GM21528 (cell line): Measurements from ENCODE around the gene MIA2.

Experiments used
- ATAC-seq: cut with Tn5 transposase; IDR thresholded peaks from one replicate; pipeline ENCODE4 v1.9.1; 2021; ENCODE audit warnings: mild to moderate bottlenecking, moderate library complexity; ENCODE audit not compliant: unreplicated experiment, low FRiP score

Gene MIA2

GRCh38 chr14:39370415-39370814 is 136.7 kb downstream of the MIA2 start:
- ATAC-seq, result no peak

DNA sequence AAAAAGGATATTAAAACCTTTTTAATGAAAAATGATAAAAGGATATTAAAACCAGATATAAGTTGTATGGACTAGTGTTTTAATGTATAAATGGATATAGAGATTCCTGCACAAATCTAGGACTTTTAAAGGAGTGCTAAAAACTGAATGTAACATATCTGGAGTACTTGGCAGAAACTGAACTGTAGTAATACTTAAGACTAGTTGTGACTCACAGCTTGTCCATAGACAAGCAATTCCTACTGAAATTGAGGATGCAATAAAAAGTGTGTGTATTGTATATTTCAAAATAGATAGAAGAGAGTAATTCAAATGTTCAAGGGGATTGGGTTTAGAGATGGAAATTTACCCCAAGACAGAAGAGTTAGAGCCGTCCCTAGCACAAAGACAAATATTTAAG is 138.9 kb downstream of the MIA2 start:
- no peak for ATAC-seq

- ATAC-seq, result no peak
Observed at GRCh38 chr14:39374851-39375250, 141.1 kb downstream of the MIA2 start.

- no peak for ATAC-seq
Observed at GRCh38 chr14:39376667-39377403, 143.1 kb downstream of the MIA2 start.

- ATAC-seq, result no peak
Observed at GRCh38 chr14:39381366-39381765, 147.7 kb downstream of the MIA2 start.

DNA sequence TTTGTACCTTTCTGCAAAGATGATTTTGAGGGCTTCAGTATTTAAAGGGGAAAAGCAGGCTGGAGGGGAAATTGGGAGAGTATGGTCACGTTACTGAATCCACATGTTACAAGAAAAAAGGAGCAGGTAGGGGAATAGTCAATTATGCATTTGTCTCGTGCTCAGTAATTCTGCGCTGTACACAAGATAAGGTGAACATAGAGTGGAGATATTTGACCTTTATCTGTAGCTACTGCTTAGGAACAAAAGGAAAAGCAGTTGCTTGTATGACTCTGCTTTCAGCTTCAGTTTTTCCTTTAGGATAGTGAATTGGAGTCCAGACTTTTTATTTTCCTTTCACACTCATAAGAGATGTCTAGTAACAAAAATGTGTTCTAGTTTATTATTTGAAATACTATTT is 148.7 kb downstream of the MIA2 start:
- ATAC-seq, result no peak

DNA sequence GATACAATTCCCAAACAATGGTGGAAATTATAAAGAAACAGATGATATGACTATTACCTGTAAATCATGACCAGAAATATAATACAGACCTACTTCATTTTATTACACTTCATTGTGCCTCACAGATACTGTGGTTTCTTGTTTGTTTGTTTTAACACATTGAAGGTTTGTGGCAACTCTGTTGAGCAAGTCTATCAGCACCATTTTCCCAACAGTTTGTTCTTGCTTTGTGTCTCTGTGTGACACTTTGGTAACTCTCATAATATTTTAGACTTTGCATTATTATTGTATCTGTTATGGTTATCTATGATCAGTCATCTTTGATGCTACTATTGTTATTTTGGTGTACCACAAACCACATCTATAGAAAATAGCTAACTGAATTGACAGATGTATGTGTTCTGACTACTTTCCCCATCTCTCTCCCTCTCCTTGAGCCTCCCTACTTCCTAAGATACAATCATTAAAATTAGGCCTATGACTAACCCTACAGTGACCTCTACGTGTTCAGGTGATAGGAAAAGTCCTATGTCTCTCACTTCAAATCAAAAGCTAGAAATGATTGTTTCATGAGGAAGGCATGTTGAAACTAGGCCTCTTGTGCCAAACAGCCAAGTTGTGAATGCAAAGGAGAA is 149.4 kb downstream of the MIA2 start:
- ATAC-seq, result no peak

GRCh38 chr14:39383741-39384140 is 150.0 kb downstream of the MIA2 start:
- ATAC-seq, result no peak

- ATAC-seq, result no peak
Observed at GRCh38 chr14:39384177-39384576, 150.5 kb downstream of the MIA2 start.

- ATAC-seq, result no peak
Observed at GRCh38 chr14:39393289-39393688, 159.6 kb downstream of the MIA2 start.

DNA sequence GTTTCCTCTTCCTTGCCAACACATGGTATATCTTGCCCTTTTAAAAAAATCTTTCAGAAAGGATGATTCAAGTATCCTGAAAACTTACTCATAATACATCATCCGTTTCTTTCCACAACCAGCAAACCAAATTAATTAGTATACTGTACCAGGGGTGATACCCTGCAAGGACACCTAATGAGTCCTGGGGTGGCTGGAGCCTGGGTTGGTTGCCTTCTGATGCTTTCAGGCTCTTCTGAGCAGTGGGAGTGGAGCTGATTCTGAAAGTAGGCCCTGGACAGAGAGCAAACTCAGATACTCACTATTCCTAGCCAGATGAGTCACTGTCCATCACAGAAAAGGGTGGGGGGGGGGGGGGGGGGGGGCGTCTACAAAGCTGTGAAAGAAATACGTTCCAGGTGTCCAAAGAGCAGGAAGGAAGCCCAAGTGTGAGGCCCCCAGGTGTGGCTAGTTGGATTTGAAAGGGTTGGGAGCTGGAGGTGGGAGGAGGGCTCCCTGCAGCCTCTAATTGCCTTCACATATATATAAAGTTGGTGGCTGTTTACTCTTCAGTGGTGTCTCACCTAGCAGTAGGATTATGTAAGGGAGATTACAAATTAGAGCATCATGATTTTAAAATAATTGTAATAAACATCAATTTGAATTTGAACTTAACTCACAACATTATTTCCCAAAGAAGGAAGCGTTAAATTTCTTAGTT is 162.0 kb downstream of the MIA2 start:
- ATAC-seq, result no peak

DNA sequence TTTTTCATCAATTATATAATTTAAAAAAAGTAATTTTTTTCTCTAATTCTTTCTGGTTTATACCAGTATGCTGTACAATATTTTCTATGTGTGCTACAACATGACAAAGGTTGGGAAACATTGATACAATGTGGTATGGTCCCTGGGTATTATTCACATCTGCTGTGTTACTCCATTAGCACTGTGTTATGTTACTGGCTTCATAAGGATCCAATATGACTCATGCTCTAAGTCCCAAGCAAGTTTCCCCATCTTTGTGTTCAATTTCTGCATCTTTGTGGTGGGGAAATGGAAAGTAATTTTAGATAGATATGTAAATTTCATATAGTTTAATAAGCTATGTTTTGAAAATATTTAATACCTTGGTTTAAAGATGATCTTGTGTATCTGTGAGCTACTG is 162.7 kb downstream of the MIA2 start:
- ATAC-seq, result no peak

- no peak for ATAC-seq
Observed at GRCh38 chr14:39398382-39398781, 164.7 kb downstream of the MIA2 start.

DNA sequence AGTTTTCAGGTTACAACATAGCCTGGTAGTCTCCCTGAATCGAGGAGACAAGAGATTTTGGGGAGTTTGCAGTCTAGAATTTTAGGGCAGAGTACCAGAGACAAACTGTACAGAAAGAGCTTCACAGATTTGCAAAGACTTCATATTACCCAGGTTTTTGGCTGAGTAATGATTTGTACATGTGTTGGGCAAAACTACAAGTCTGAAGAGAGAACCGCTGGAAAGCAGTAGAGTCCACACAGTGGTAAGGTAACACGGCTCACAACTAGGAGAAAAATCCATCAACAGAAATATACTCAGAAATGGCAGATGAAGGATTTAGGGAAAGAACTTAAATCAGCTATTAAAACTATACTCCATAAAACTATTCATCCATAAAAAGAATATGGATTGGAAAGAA is 172.8 kb downstream of the MIA2 start:
- no peak for ATAC-seq

GRCh38 chr14:39416072-39416471 is 182.4 kb downstream of the MIA2 start:
- no peak for ATAC-seq

DNA sequence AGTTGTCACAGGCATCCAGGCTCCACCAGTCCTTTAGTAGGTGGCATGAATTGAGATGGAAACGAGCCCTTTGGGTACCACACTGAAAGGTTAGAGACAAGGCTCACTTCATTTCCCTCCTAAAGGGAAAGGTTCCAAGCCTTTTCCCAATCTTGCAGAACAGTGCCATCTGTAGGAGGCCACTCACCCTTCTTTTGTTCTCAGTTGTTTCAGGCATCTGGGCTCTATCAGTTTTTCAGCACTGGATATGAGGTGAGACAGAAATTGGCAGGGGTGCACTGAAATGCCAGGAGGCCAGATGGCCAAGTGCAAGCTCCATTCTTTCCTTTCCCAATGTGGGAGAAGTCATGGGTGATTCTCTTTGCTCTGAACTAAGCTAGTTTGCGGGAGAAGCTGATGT is 183.3 kb downstream of the MIA2 start:
- no peak for ATAC-seq

DNA sequence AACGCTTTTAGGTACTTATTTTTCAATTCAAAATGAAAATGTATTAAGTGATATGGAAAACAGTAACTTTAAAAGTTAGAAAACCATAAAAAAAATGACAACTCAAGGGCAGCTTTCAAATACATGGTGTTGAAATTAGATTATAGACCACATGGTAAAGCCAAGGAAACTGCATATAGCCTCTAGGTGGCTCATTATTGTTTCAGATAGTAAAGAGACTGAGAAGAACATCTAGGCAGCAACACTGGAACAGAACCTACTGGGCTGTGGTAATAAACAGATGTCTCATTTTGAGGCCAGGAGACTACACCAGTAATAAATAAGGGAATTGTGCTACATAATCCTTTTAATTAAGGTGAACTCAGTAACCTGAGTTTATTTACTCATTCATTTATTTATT is 185.6 kb downstream of the MIA2 start:
- no peak for ATAC-seq

- no peak for ATAC-seq
Observed at GRCh38 chr14:39422243-39422642, 188.5 kb downstream of the MIA2 start.

- ATAC-seq, result no peak
Observed at GRCh38 chr14:39423793-39424192, 190.1 kb downstream of the MIA2 start.

- no peak for ATAC-seq
Observed at GRCh38 chr14:39425947-39426346, 192.2 kb downstream of the MIA2 start.

DNA sequence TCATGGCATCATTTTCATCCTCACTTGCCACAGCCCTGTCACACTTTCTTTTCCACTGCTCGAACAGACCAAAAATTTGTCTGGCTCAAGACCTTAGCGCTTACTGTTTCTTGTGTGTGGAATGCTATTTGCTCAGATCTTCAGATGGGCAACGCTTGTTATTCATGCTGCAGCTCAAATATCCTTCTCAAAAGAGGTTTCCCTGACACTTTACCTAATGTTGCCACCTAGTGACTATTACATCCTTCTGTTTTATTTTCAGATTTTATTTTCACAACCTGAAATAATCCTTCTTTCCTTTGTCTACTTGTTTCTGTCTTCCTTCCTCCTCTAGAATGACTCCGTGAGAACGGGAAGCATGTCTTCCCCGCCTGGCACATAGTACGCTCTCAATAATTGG is 192.9 kb downstream of the MIA2 start:
- ATAC-seq, result no peak

- ATAC-seq, result no peak
Observed at GRCh38 chr14:39428118-39428517, 194.4 kb downstream of the MIA2 start.
